G401.6 (cell line): ENCODE measurements around the gene GCN1.
"Not testable (repeated sequence)": the region's sequence is repeated elsewhere in the genome, so short reads cannot be mapped to it uniquely, and the experiment has no call there.

Experiments
- FAIRE-seq: peaks from 2 replicates; lab custom pipeline; 2012; peaks lifted over from hg19 to GRCh38; lab: Jason Lieb, UNC

GCN1 gene

GRCh38 chr12:120194534-120195395, at the start of gene GCN1:
GCN1 (minus strand) TSS chr12:120194715; CDS start chr12:120194697, 18 bp downstream.
- peak; percentile 3 for FAIRE-seq

- FAIRE-seq: no peak
Observed at GRCh38 chr12:120242971-120243699, 48.6 kb upstream of the GCN1 start.

- no peak for FAIRE-seq
Observed at GRCh38 chr12:120242275-120242799, 47.8 kb upstream of the GCN1 start.

GRCh38 chr12:120241561-120242274, 47.2 kb upstream of the GCN1 start:
- no peak for FAIRE-seq

GRCh38 chr12:120240495-120240833, 45.9 kb upstream of the GCN1 start:
- FAIRE-seq: no peak

- no peak for FAIRE-seq
Observed at GRCh38 chr12:120239776-120240494, 45.4 kb upstream of the GCN1 start.

- no peak for FAIRE-seq
Observed at GRCh38 chr12:120238839-120239445, 44.4 kb upstream of the GCN1 start.

- no peak for FAIRE-seq
Observed at GRCh38 chr12:120238217-120238616, 43.7 kb upstream of the GCN1 start.

GRCh38 chr12:120237360-120238171, 43.1 kb upstream of the GCN1 start:
- no peak for FAIRE-seq

GRCh38 chr12:120236809-120237208, 42.3 kb upstream of the GCN1 start:
- FAIRE-seq: not testable (repeated sequence)

- no peak for FAIRE-seq
Observed at GRCh38 chr12:120235369-120236323, 41.1 kb upstream of the GCN1 start.

- no peak for FAIRE-seq
Observed at GRCh38 chr12:120234643-120235368, 40.3 kb upstream of the GCN1 start.

GRCh38 chr12:120231316-120232011, 36.9 kb upstream of the GCN1 start:
- peak; percentile 93 for FAIRE-seq

- no peak for FAIRE-seq
Observed at GRCh38 chr12:120230974-120231315, 36.4 kb upstream of the GCN1 start.

- FAIRE-seq: no peak
Observed at GRCh38 chr12:120230326-120230973, 35.9 kb upstream of the GCN1 start.

GRCh38 chr12:120229487-120230325, 35.2 kb upstream of the GCN1 start:
- peak; percentile 36 for FAIRE-seq

- no peak for FAIRE-seq
Observed at GRCh38 chr12:120229071-120229486, 34.6 kb upstream of the GCN1 start.
